Tibial nerve (tissue), 4 donors: ENCODE results near the gene METTL18. TPM values are rescaled to one million over a fixed set of nuclear protein-coding genes. Genes with fewer than 3 reads are reported as not detected.
"Not testable (repeated sequence)": the region's sequence is repeated elsewhere in the genome, so short reads cannot be mapped to it uniquely, and the experiment has no call there.

Experiments
- DNase-seq, 2 donors: peaks; one replicate each; pipeline ENCODE4 v3.0.0-alpha.2; 2019; ENCODE audit warnings: low spot score in 2 of 2
- H3K27ac ChIP-seq, 4 donors: fragments of 200-600 bp; sonication (generic) in 3 of 4; one replicate each; pipeline ENCODE4 v1.5.1; 2017 to 2019; ENCODE audit warnings: mild to moderate bottlenecking in 1 of 4
- H3K27me3 ChIP-seq, 2 donors: fragments of 200-600 bp; sonication (generic) in 1 of 2; one replicate each; pipeline versions ENCODE4 v1.5.1 to v1.6.0; 2017 to 2019
- H3K36me3 ChIP-seq, 3 donors: fragments of 200-600 bp; sonication (generic); one replicate each; pipeline ENCODE4 v1.5.1; 2018 to 2019
- H3K4me1 ChIP-seq, 4 donors: fragments of 200-600 bp; sonication (generic) in 3 of 4; one replicate each; pipeline ENCODE4 v1.5.1; 2017 to 2019
- H3K4me3 ChIP-seq, 4 donors: fragments of 200-600 bp; sonication (generic) in 3 of 4; one replicate each; pipeline ENCODE4 v1.5.1; 2017 to 2019; ENCODE audit warnings: mild to moderate bottlenecking in 1 of 4, moderate library complexity in 1 of 4
- H3K9me3 ChIP-seq, 4 donors: fragments of 200-600 bp; sonication (generic) in 3 of 4; one replicate each; pipeline ENCODE4 v1.5.1; 2017 to 2019
- CTCF ChIP-seq, 5 experiments: fragments of 200-600 bp in 3 of 5; fragments of 450-650 bp in 2 of 5; sonication (generic) in 3 of 5; IDR thresholded peaks; one replicate each; pipeline ENCODE4 v1.5.1; 2016 to 2019; ENCODE audit warnings: antibody characterized with exemption in 5 of 5, mild to moderate bottlenecking in 3 of 5, moderate library complexity in 2 of 5
- EP300 ChIP-seq, 2 donors: sonication (generic); formaldehyde crosslinking; IDR thresholded peaks; one replicate each; pipeline ENCODE4 v1.6.1; 2017; ENCODE audit warnings: antibody characterized with exemption in 2 of 2, mild to moderate bottlenecking in 1 of 2
- POLR2A ChIP-seq, 2 donors: fragments of 450-650 bp; IDR thresholded peaks; one replicate each; pipeline ENCODE4 v1.6.1; 2017; ENCODE audit warnings: antibody characterized with exemption in 2 of 2, mild to moderate bottlenecking in 2 of 2, moderate library complexity in 2 of 2
- WGBS, 2 donors: methylation state at CpG; one replicate each; pipeline ENCODE4 v1.1.5; 2018; 5-methylcytosine and 5-hydroxymethylcytosine counted together
- total RNA-seq, 4 donors: library from RNA; depleted of rRNA; stranded (reverse); fragments of >200 nt; gene quantifications; one replicate each; pipeline ENCODE4 v1.1.0, GENCODE V29; 2016

The METTL18 gene
- total RNA-seq, 4 donors from 2014 or later = 4.2 to 9.0 (median 6.0) TPM

DNA sequence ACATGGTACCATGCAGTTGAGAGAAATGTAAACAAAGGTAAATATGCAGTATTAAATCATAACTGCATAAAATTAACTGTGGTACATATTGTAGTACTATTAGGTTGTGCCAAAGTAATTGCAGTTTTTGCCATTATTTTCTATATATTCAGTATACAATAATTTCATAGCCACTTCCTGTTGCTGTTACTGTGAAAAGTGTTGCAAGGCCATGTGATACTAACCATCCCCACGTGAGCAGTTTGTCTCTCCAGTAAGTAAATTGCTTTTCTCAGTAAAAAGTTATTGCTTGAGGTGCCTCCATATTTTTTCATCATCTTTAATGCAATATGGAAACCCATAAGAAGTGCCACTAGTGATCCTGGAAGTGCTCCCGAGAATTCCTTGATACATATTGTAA lies 19.6 kb upstream of the METTL18 start:
- Histone ChIP-seq H3K9me3 (no peaks in the 10 kb centered on the region), H3K27me3 (no peaks in the 10 kb centered on the region), H3K27ac (no peak overlapping the region), H3K4me3 (no peak overlapping the region), H3K36me3 (peaks cover 0 to 12% (median 0%) of the 10 kb centered on the region in 3 donors), H3K4me1 (no peaks in the 10 kb centered on the region)
- TF ChIP-seq EP300 (IDR thresholded peaks at IDR 0.05) (no peak), CTCF (IDR thresholded peaks at IDR 0.05) (no peak)
- whole genome bisulfite sequencing, 2 donors = 66 to 68% methylated on average over 2 of the region's 2 CpGs
- no peak for DNase-seq

DNA sequence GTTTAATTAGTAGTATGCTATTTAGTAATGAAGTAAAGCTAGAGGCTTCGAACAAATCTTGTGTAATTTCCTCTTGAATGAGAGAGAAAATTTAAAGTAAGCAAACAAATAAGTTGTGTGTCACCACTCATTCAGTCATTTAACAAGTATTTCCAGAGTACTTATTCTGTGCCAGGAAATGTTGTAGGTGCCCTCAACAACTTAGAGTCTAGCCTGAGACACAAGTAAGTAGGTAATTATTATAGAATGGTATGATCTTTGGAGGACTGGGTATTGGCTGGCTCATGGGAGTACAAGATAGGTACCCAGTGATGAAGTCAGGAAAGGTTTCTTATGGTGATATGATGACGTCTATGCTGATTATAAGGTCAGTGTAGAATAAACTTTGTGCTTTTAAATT lies 17.4 kb upstream of the METTL18 start:
- no peaks in the 10 kb centered on the region for H3K27me3 ChIP-seq
- H3K36me3 ChIP-seq = peaks cover 0 to 12% (median 0%) of the 10 kb centered on the region in 3 donors
- TF ChIP-seq CTCF (IDR thresholded peaks at IDR 0.05) (no peak), EP300 (IDR thresholded peaks at IDR 0.05) (no peak), POLR2A (IDR thresholded peaks at IDR 0.05) (no peak)
- H3K4me3 ChIP-seq = no peak overlapping the region
- no peak for DNase-seq
- H3K9me3 ChIP-seq = no peaks in the 10 kb centered on the region
- 89 to 90% methylated on average over 2 of the region's 2 CpGs for WGBS, 2 donors
- H3K4me1 ChIP-seq = peaks cover 0 to 6% (median 0%) of the 10 kb centered on the region in 4 donors
- no peak overlapping the region for H3K27ac ChIP-seq

DNA sequence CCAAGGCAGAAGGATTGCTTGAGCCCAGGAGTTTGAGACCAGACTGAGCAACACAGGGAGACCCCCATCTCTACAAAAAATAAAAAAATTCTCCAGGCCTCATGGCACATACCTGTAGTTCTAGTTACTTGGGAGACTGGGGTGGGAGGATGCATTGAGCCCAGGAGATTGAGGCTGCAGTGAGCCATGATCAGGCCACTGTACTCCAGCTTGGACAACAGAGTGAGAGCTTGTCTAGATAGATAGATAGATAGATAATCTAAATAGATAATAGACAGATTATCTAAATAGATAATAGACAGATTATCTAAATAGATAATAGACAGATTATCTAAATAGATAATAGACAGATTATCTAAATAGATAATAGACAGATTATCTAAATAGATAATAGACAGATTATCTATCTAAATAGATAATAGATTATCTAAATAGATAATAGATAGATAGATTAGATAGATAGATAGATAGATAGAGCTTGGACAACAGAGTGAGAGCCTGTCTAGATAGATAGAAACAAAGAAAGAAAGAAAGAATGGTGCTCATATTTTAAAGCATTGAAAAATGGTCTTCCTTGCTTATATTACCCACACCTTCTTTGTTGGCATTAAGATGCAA lies 16.8 kb upstream of the METTL18 start:
- H3K9me3 ChIP-seq, DNase-seq, H3K27me3 ChIP-seq, H3K27ac ChIP-seq, H3K4me3 ChIP-seq, H3K4me1 ChIP-seq, H3K36me3 ChIP-seq: not testable (repeated sequence)

DNA sequence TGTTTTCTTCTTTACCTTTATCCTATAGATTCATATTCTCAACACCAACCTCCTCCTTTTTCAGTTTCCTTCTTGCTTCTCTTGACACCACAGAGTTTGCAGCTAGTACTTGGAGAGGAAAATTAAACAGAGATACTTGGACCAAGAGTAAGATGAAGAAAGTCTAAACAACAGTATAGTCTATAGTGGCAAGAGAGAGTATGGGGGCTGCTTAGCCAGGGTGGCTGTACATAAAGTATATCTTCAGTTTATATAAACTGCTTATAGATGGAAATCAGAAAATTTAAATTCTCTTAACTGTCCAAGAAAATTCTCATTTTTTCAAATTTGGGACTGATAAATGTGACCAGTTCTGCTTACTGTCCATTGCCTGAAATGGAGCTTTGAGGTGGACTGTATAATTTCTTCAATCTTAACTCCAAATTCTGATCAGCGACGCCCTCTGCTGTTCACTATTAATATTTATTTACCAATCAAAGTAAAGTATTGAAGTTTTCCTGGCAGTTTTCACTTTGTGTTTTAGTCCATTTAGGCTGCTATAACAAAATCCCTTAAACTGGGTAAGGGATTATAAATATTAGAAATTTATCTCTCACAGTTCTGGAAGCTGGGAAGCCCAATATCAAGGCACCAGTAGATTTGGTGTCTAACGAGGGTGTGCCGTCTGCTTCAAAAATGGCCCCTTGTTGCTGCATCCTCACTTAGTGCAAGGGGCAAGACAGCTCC lies 14.8 kb upstream of the METTL18 start:
- TF ChIP-seq EP300 (IDR thresholded peaks at IDR 0.05) (no peak), POLR2A (IDR thresholded peaks at IDR 0.05) (no peak), CTCF (IDR thresholded peaks at IDR 0.05) (peak; percentile 43 to 69 (median 64))
- DNase-seq = peak in 1 of 2 donors; percentile 60
- Histone ChIP-seq H3K27me3 (no peaks in the 10 kb centered on the region), H3K27ac (no peak overlapping the region), H3K4me3 (no peak overlapping the region), H3K9me3 (no peaks in the 10 kb centered on the region), H3K4me1 (peaks cover 0 to 6% (median 0%) of the 10 kb centered on the region in 4 donors), H3K36me3 (peaks cover 0 to 13% (median 0%) of the 10 kb centered on the region in 3 donors)
- WGBS, 2 donors = 49 to 52% methylated on average over 4 of the region's 4 CpGs

GRCh38 chr1:169804941-169805340 lies 10.2 kb upstream of the METTL18 start:
- WGBS, 2 donors = 95 to 98% methylated on average over 2 of the region's 2 CpGs
- Histone ChIP-seq H3K36me3 (peaks cover 0 to 22% (median 0%) of the 10 kb centered on the region in 3 donors), H3K27ac (no peak overlapping the region), H3K9me3 (no peaks in the 10 kb centered on the region), H3K4me1 (peaks cover 0 to 6% (median 0%) of the 10 kb centered on the region in 4 donors), H3K27me3 (no peaks in the 10 kb centered on the region), H3K4me3 (no peak overlapping the region)
- no peak for TF ChIP-seq POLR2A (IDR thresholded peaks at IDR 0.05)
- no peak for TF ChIP-seq EP300 (IDR thresholded peaks at IDR 0.05)
- TF ChIP-seq CTCF (IDR thresholded peaks at IDR 0.05) = no peak
- DNase-seq = no peak
